GM21526 (cell line): ENCODE data around the gene SLC32A1.

Experiments used
- ATAC-seq: cut with Tn5 transposase; IDR thresholded peaks from one replicate; pipeline ENCODE4 v1.9.1; 2021; ENCODE audit warnings: moderate library complexity; ENCODE audit not compliant: unreplicated experiment, low FRiP score

The SLC32A1 gene, protein sequence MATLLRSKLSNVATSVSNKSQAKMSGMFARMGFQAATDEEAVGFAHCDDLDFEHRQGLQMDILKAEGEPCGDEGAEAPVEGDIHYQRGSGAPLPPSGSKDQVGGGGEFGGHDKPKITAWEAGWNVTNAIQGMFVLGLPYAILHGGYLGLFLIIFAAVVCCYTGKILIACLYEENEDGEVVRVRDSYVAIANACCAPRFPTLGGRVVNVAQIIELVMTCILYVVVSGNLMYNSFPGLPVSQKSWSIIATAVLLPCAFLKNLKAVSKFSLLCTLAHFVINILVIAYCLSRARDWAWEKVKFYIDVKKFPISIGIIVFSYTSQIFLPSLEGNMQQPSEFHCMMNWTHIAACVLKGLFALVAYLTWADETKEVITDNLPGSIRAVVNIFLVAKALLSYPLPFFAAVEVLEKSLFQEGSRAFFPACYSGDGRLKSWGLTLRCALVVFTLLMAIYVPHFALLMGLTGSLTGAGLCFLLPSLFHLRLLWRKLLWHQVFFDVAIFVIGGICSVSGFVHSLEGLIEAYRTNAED

DNA sequence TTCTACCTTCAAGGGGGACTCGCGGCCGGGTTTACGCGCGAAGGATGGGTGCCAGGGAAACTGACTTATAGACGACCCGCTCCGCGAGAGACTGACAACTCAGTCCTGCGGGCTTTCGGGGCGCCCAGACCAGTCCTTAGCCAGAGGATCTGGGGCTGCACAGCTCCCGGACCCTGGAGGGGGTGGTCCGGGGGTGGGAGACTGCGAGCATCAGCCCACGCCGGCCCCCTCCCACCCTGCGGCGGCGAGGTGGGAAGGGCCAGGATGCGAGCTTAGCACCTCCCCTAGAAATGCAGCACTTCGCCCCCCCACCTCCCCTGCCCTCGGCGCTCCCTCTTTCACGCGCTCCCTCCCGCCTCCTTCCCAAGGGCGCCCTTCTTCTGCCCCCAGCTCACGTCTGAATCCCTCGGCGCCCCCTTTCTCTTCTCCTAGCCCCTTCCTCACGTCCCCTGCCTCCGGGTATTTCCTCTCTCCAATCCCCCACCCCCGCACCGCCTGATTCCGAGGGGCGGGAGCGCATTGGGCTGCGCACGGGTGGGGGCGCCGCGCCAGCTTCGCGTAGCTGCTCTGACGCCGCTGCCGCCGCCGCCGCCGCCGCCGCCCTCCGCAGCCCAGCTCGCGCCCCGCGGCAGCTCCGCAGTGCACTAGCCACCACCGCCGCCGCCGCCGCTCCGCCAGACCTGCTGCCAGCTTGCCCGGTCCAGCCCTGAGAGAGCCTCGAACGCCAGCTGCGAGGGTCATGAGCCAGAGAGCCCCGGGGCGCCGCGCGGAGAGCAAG, at the start of gene SLC32A1:
Gene SLC32A1 (plus strand): TSS at position 639 of the 778 bp plus-strand sequence. CDS start 239 bp downstream, outside the sequence.
- ATAC-seq, result no peak

DNA sequence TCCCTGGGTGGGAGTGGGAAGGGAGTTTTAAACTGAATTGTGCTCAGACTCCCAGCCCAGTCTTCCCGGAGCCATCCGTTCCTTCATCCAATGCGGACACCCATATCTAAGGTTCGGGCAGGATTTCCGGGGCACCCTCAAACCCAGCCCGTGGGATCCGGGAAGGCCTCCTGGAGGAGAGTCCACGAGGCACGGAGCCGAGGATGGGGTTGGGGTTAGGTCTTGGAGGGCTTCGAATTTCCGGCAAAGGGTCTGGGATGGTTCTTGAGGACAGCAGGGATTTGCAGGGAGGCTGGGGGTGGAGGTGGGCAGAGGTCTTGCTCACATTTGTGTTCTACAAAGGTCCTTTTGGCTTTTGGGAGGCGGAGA, 49.5 kb upstream of the SLC32A1 start:
- no peak for ATAC-seq

DNA sequence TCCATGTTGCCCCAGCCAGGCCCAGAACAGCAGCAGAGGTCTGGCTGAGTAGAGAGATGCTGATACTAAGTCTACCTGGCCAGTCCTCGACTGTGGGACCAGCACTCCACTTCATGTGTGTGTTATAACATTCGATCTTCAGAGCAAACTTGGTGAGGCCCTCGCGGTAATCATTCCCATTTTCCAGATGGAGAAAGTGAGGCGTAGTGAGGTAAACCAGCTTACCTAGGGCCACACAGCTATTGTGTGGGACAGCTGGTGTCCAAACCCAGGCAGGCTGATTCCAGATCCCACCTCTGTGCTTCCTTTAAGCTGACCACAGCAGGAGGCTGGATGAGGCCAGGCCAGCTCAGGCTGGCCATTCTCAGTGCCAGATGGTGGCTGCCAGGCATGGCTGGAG, 47.7 kb upstream of the SLC32A1 start:
- ATAC-seq, result no peak

DNA sequence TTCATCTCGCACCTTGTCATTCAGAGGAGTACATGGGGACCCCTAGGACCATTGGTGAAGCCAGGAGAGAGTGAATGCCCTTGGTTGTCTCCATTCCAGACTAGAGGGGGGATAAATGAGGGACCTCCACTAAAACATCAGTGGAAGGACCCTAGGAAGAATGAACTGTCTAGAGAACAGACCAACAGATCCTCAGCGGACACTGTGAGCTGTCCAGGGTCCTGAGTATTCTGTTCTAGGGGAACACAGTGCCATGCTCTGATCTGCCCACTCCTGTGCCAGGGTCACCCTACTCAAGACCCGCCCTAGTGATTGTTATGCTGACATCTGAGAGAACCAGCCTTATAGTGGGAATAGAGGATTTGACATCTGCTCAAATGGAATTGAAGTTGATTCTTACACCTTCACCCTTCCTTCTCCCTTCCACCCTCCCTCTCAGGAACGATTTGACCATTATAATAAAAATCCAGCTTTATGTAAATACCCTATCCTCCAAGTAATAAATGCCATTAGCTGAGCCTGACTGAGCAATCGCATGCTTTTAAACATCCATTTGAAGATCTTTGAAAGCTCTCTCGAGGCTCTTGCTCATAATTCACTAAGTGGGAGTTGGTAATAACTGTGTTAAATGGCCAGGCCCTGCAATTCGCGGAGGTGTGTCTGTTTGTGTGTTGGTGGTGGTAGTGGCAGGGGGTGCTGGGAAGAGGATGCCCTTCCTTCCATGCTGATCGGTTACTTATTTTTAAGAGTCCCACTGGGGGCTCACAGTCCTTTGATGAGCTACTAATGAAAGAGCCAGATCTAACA, 43.6 kb upstream of the SLC32A1 start:
- no peak for ATAC-seq

DNA sequence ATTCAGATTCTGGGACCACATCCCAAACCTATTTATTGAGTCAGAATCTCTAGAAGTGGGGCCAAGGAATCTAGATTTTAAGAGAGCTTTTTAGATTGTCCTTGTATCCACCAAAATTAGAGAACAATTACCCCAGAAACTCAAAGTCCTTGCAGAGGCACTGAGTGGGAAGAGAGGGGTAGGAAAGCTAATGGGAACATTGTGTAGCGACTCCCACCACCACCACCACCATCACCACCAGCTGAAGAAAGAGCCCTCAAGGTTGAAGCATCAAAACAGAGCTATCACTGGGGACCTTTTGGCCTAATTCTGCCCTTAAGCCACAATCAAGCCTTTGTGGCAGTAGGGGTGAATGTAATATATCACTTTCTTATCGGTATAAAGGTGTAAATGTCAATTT, 39.0 kb upstream of the SLC32A1 start:
- no peak for ATAC-seq

DNA sequence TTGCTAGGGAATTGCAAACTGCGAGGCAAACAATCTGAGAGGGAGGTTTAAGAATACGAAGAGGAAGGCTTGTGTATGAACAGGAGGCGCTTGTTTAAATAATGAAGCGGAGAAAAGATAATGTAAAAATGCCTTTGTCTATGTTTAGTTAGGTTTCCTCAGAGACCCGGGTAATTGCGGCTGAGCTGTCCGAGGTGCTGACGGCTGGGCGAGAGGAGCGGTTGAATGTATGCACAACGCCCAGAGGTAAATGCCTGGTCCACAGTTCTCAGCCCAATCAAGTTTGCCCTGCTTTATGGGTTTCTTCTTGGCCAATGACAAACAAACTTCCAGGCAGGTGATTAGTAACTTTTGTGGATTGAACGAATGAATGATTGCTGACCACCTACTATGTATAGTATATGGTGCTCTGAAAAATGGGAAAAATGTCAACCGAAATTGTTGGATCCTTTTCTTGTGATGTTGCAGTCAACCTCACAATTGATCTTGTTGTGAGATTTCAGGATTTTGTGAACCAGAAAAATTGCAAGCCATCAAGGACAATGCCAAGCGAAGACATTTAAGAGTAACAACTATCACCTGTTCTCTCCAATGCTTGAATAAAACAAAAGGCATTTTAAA, 38.3 kb upstream of the SLC32A1 start:
- ATAC-seq, result no peak

DNA sequence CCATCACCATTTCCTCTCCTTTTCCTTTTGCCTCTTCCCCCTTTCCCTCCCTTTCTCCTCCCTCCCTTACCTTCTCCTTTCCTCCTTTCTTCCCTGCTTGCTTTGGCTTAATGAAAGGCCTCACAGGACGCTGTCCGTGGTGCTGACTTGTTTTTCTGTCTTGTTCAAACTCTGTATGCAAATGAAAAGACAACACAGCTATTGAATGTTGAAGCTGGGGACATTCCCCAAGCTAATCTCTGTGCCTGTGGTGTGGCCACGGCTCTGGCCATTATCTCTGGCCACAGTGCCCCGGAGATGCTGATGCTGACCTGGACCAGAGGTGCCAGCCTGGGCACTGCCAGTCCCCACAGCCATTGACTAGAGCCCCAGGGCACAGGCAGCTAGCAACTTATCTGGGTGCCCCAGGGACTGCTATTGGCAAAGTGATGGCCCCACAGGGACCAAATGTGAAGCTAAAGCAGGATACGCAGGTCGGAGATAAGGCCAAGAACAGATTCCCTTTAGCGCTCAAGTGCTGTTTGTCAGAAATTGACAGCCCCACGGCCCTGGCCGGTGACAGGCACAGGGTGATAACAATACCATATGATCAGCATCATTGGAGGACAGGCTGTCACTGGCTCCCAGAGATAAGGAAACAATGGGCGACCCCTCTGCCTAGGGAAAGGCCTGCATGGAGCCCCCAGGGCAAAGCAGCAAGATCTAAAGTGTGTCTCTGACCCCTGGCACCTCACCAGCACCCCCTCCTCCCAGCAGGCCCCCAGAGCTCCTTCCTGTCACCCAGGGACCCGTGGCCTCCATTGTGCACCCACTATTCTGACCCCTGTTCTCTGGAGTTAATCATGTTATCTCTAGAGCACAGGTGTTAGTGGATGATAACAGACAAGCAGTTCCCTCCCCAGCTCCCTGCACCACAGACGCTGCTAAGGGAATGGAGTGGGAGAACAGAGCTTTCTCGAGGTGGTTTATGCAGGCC, 31.6 kb upstream of the SLC32A1 start:
- ATAC-seq, result no peak

DNA sequence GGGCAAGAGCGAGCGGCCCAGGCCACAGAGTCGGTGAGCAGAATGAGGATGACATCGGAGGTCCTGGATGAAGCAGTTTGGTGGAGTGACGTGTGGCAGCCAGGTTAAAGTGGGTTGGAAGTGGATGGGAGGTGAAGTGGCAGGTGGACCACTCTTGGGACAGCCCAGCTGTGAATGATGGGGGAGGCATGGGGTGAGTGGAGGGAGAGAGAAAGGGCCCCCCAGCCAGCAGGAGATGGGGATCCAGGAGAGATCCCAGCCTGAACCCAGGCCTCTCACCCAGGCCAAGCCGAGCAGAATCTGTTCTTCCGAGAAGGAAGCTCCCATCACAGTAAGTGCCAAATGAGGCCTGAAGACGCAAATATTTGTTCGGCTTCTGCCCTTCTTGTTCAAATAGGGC, 27.0 kb upstream of the SLC32A1 start:
- ATAC-seq, result no peak

DNA sequence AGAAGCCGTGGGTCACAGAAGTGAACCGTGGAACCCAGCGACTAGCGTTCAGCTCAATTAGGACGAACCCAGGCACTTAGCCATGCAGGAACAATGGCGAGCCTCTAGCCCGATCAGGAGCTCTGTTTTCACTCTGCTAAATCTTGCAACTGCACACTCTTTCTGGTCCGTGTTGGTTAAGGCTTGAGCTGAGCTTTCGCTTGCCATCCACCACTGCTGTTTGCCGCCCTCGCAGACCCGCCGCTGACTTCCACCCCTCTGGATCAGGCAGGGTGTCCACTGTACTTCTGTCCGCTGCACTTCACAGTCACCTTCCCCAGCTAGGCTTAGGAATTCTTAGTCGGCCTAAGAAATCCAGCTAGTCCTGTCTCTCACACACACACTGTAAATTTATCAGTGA, 25.7 kb upstream of the SLC32A1 start:
- no peak for ATAC-seq

DNA sequence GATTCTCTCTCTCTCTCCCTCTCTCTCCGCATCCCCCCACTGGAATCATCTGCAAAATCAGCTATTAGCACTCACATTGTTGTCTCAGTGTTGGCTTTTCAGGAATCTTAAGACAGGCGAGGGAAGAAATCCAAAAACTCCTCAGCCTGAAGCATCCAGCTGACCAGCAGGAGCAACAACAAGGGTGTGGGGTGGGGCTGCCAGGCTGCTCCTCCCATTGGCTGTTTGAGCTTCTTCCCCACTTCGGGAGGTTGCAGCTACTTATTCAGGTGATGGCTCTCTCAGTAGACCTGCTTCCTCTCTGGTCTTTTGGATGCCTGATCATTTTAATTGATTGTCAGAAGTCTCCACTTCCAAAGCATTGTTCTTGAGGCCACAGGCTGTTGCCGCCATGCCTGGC, 24.1 kb upstream of the SLC32A1 start:
- ATAC-seq, result no peak

DNA sequence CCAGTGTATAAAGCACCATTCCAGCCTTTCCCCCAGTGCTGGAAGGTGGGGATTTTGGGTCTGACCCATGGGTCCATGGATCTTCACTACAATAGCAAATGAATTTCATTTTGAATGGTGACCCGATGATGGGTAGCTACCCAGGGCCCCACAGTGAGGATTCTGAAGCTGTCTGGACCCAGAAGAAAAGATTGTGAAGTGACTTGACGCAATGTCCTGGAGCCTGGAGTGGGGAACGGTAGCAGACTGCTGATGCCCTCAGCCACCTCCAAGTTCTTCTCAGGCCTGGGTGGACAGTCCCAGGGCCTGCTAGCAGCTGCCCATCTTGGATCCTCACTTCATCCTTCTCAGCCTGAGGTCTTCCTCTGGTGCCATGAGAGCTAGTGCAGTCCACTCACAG, 23.4 kb upstream of the SLC32A1 start:
- ATAC-seq, result no peak

DNA sequence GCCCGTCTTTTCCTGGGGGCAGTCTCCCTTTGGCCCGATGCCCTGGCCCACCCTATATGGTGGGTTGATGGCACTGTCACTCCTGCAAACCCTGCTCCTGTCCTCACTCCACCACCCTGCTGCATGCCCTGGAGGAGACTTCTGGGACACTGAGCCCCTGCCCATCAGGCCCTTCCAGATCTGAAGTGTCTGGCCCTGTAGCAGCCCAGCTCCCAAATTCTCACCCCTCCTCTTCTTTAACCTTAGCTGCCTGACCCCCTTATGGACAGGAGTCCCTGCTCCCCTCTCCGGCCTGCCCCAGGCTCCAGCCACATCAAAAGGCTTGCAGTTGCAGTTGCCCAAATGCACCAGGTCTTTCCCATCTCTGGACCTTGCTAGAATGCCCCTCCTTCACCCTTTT, 20.8 kb upstream of the SLC32A1 start:
- no peak for ATAC-seq

DNA sequence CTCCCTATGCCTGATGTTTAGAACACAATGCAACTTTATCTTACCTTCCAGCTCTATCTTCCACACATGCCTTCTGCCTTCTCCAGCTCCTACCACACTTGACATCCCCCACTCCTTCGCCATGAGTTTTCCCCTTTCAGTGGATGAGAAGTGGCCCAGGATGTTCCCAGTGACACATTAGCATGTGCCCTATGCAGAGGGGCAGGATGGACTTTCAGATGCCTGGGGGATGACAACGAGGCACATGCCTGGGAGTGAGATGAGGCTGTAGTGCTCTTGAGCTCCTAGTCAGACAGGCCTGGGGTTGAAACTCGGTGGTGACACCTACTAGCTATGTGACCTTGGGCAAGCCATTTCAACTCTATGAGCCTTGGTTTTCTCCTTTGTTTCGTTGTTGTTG, 20.1 kb upstream of the SLC32A1 start:
- ATAC-seq, result no peak

DNA sequence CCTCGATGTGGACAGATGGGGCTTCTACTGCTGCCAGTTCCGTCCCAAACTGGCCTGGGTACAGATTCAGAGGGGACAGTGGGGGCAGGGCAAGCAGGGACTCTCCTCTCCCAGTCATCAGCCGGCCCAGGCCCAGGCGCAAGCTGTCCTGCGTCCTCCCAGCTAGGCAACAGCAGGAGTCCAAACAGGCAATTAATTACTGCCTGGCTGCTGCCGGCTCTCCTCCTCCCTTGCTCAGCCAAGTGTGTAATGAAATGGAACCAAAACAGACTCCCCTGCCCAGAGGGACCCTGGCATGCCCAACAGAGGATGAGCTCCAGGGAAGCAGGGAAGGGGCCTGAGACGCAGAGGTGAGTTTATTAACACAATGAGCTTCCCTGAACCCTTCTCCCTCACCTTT, 17.8 kb upstream of the SLC32A1 start:
- ATAC-seq, result no peak

DNA sequence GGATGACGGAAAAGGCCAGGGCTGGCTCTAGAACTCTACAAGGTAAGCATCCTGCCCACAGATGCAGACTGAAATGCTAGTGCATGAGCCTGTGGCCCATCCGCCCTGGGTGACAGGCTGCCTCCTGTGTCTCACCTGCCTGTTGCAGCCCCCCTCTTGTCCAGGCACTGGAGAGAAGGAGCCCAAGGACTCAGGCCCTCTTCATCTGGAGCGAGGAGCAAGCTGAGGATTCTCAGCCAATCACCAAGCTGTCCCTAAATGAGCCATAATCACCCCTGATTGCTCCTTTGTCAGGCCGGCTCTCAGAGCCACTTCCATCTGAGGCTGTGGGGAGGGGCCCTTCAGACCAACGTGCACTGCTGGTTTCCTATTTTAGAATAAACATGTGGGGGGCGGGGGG, 10.0 kb upstream of the SLC32A1 start:
- ATAC-seq, result no peak

DNA sequence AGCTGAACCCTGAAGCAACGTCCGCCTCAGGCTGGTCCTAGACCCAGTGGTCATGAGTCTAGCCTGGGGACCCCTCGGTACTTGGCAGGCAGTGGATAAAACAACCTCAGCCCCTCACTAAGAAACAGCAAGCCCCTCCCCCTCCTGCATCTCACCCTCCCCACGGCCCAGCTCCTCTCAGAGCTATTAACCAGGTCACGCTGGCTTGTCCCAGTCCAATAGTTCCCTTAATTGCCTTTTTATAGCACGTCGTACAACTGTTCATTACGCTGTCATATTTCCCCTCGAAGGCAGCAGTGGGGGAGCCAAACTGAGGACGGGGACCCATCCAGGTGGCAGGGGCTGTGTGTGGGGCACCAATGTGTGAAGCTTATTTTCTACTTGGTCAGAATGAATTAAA, 8.6 kb upstream of the SLC32A1 start:
- ATAC-seq, result no peak

DNA sequence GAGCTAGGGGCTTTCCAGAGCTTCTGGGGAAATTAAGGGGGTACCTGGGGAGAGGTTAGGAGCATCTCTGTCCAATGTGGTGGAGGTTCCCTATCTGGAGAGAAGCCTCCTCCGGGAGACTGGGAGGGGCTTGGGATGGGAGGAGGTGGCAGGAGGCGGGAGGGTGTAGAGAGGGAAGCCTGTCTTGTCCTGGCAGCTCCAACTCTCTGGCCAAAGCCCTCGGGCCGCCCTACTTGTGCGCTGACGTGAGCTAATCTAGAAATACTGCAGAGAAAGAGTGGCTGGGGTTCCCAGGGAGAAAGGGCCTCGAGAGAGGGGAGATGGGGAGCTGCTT, 1.6 kb upstream of the SLC32A1 start:
- ATAC-seq, result no peak

DNA sequence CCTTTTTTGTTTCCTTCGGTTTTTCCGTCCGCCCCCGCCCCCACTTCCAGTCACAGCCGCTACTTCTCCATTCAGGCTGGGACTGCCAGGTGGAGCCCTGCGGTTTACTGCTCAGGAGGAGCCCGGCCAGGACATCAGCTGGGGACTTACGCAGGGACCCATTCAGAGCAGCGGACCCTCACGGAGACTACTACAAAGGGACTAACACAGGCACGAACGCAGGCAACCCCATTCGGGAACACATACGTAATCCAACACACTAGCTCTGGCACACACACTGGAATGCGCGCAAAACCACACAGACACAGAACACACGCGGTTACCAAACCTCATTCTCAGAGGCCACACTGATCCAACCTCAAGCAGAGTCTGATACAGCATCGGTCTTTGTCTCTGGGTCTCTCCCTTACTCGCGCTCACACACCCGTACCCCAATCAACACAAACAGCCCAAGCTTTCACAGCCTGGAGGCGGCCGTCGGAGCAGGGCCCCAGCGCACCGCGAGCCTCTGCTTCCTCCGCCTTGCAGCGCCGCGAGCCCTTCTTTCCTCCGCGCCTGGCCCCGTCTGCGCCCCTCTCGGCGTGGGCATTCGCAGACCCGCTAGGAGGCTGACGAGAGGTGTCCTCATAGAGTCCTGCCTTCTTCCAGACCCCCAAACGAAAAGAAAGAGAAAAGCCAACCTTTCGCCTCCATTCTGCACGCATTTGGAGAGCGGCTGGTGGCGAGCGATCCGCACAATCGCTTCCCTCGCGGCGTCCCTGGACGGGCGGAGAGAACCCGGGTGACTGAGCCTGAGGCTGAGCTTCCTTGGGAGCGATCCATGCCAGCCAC, 1.1 kb upstream of the SLC32A1 start:
- no peak for ATAC-seq
